Activated T-helper 17 cell treated with anti-CD3 and anti-CD28 coated beads, Interleukin-2, amount 50 U/mL, for 72 hours (primary cell): ENCODE data around the gene ATP5ME. TPM values are rescaled to one million over a fixed set of nuclear protein-coding genes. Genes with fewer than 3 reads are reported as not detected.
"Not testable (repeated sequence)": the region's sequence is repeated elsewhere in the genome, so short reads cannot be mapped to it uniquely, and the experiment has no call there.

Experiments
- ATAC-seq: fragments of 150-1000 bp; cut with Tn5 transposase; replicated peaks from 2 replicates; pipeline ENCODE4 v1.10.0; 2021; ENCODE audit warnings: mild to moderate bottlenecking, moderate library complexity
- H3K27ac Mint-ChIP-seq: one replicate; pipeline ENCODE4 v1.8.0; 2022; ENCODE audit warnings: mixed read lengths
- H3K27me3 Mint-ChIP-seq: one replicate; pipeline ENCODE4 v1.8.0; 2022; ENCODE audit warnings: mixed read lengths
- H3K36me3 Mint-ChIP-seq: one replicate; pipeline ENCODE4 v1.8.0; 2022; ENCODE audit warnings: low read depth, mild to moderate bottlenecking, mixed read lengths
- H3K4me1 Mint-ChIP-seq: one replicate; pipeline ENCODE4 v1.8.0; 2022; ENCODE audit warnings: mixed read lengths
- H3K4me3 Mint-ChIP-seq: one replicate; pipeline ENCODE4 v1.8.0; 2022; ENCODE audit warnings: mild to moderate bottlenecking, mixed read lengths
- H3K9me3 Mint-ChIP-seq: one replicate; pipeline ENCODE4 v1.8.0; 2022; ENCODE audit warnings: mixed read lengths
- total RNA-seq, 2 donors: library from RNA; stranded (reverse); gene quantifications; one replicate each; pipeline ENCODE4 v1.2.3, GENCODE V29; 2022

The ATP5ME gene
- total RNA-seq, 2 donors from 2014 or later = 96.5 to 210 TPM

- no peaks in the 10 kb centered on the region for H3K36me3 Mint-ChIP-seq
- H3K4me1 Mint-ChIP-seq = no peaks in the 10 kb centered on the region
- ATAC-seq = no peak
- no peak overlapping the region for H3K27ac Mint-ChIP-seq
- no peak overlapping the region for H3K4me3 Mint-ChIP-seq
- H3K9me3 Mint-ChIP-seq = peaks cover 4% of the 10 kb centered on the region
- H3K27me3 Mint-ChIP-seq = peaks cover 12% of the 10 kb centered on the region
These were observed 38.0 kb downstream of the ATP5ME start for GRCh38 chr4:635851-636627.

- ATAC-seq, H3K27ac Mint-ChIP-seq, H3K9me3 Mint-ChIP-seq, H3K36me3 Mint-ChIP-seq, H3K27me3 Mint-ChIP-seq, H3K4me3 Mint-ChIP-seq, H3K4me1 Mint-ChIP-seq: not testable (repeated sequence)
These were observed 38.8 kb downstream of the ATP5ME start for GRCh38 chr4:635066-635835.

GRCh38 chr4:634599-634985, 39.5 kb downstream of the ATP5ME start:
- H3K27me3 Mint-ChIP-seq = peaks cover 8% of the 10 kb centered on the region
- no peaks in the 10 kb centered on the region for H3K4me1 Mint-ChIP-seq
- no peaks in the 10 kb centered on the region for H3K36me3 Mint-ChIP-seq
- no peak for ATAC-seq
- H3K4me3 Mint-ChIP-seq = no peak overlapping the region
- H3K27ac Mint-ChIP-seq = no peak overlapping the region
- peaks cover 4% of the 10 kb centered on the region for H3K9me3 Mint-ChIP-seq

- ATAC-seq = no peak
- Mint-ChIP-seq H3K4me3 (no peak overlapping the region), H3K36me3 (no peaks in the 10 kb centered on the region), H3K27me3 (peaks cover 8% of the 10 kb centered on the region), H3K9me3 (peaks cover 4% of the 10 kb centered on the region), H3K4me1 (no peaks in the 10 kb centered on the region), H3K27ac (no peak overlapping the region)
These were observed 40.0 kb downstream of the ATP5ME start for GRCh38 chr4:633976-634598.

- Mint-ChIP-seq H3K27ac (no peak overlapping the region), H3K27me3 (peaks cover 6% of the 10 kb centered on the region), H3K36me3 (no peaks in the 10 kb centered on the region), H3K4me3 (no peak overlapping the region), H3K4me1 (no peaks in the 10 kb centered on the region), H3K9me3 (peaks cover 4% of the 10 kb centered on the region)
- ATAC-seq = no peak
These were observed 40.7 kb downstream of the ATP5ME start for GRCh38 chr4:633406-633805.

GRCh38 chr4:632926-633325, 41.1 kb downstream of the ATP5ME start:
- Mint-ChIP-seq H3K27ac (no peak overlapping the region), H3K9me3 (peaks cover 4% of the 10 kb centered on the region), H3K4me1 (no peaks in the 10 kb centered on the region), H3K27me3 (peaks cover 4% of the 10 kb centered on the region), H3K36me3 (no peaks in the 10 kb centered on the region), H3K4me3 (no peak overlapping the region)
- no peak for ATAC-seq

- no peaks in the 10 kb centered on the region for H3K4me1 Mint-ChIP-seq
These were observed 41.8 kb downstream of the ATP5ME start for GRCh38 chr4:632196-632790.

GRCh38 chr4:630656-631055, 43.4 kb downstream of the ATP5ME start:
- no peak for ATAC-seq
- no peaks in the 10 kb centered on the region for H3K27me3 Mint-ChIP-seq
- no peak overlapping the region for H3K4me3 Mint-ChIP-seq
- no peaks in the 10 kb centered on the region for H3K36me3 Mint-ChIP-seq
- H3K9me3 Mint-ChIP-seq = peaks cover 4% of the 10 kb centered on the region
- no peaks in the 10 kb centered on the region for H3K4me1 Mint-ChIP-seq
- H3K27ac Mint-ChIP-seq = no peak overlapping the region

More at GRCh38 chr4:632196-632790, 41.8 kb downstream of the ATP5ME start:
- H3K9me3 Mint-ChIP-seq = peaks cover 4% of the 10 kb centered on the region
- ATAC-seq = no peak
- no peak overlapping the region for H3K27ac Mint-ChIP-seq
- H3K27me3 Mint-ChIP-seq = no peaks in the 10 kb centered on the region
- no peaks in the 10 kb centered on the region for H3K36me3 Mint-ChIP-seq
- H3K4me3 Mint-ChIP-seq = no peak overlapping the region

- Mint-ChIP-seq H3K27me3 (no peaks in the 10 kb centered on the region), H3K27ac (no peak overlapping the region), H3K9me3 (peaks cover 4% of the 10 kb centered on the region), H3K4me1 (no peaks in the 10 kb centered on the region), H3K4me3 (no peak overlapping the region), H3K36me3 (no peaks in the 10 kb centered on the region)
- ATAC-seq = no peak
These were observed 44.0 kb downstream of the ATP5ME start for GRCh38 chr4:629915-630641.

GRCh38 chr4:629636-629914, 44.5 kb downstream of the ATP5ME start:
- Mint-ChIP-seq H3K4me1 (no peaks in the 10 kb centered on the region), H3K9me3 (peaks cover 4% of the 10 kb centered on the region), H3K27me3 (no peaks in the 10 kb centered on the region), H3K36me3 (no peaks in the 10 kb centered on the region), H3K27ac (no peak overlapping the region), H3K4me3 (no peak overlapping the region)
- no peak for ATAC-seq

GRCh38 chr4:628821-629635, 45.0 kb downstream of the ATP5ME start:
- no peaks in the 10 kb centered on the region for H3K36me3 Mint-ChIP-seq
- H3K4me1 Mint-ChIP-seq = no peaks in the 10 kb centered on the region
- H3K27ac Mint-ChIP-seq = no peak overlapping the region
- ATAC-seq = no peak
- no peaks in the 10 kb centered on the region for H3K27me3 Mint-ChIP-seq
- no peak overlapping the region for H3K4me3 Mint-ChIP-seq
- peaks cover 4% of the 10 kb centered on the region for H3K9me3 Mint-ChIP-seq

GRCh38 chr4:628311-628741, 45.8 kb downstream of the ATP5ME start:
- Mint-ChIP-seq H3K4me3 (no peak overlapping the region), H3K36me3 (no peaks in the 10 kb centered on the region), H3K9me3 (peaks cover 4% of the 10 kb centered on the region), H3K27me3 (no peaks in the 10 kb centered on the region), H3K4me1 (no peaks in the 10 kb centered on the region), H3K27ac (no peak overlapping the region)
- ATAC-seq = no peak

- H3K36me3 Mint-ChIP-seq = no peaks in the 10 kb centered on the region
- no peak for ATAC-seq
- no peak overlapping the region for H3K27ac Mint-ChIP-seq
- no peaks in the 10 kb centered on the region for H3K4me1 Mint-ChIP-seq
- H3K4me3 Mint-ChIP-seq = no peak overlapping the region
- H3K9me3 Mint-ChIP-seq = peaks cover under 1% of the 10 kb centered on the region
- H3K27me3 Mint-ChIP-seq = no peaks in the 10 kb centered on the region
These were observed 46.5 kb downstream of the ATP5ME start for GRCh38 chr4:627347-628125.
